Mucosa of rectum (tissue), 2 donors: Measurements from ENCODE around the gene FAM168B.

ENCODE experiments used
- H3K27ac ChIP-seq, 2 donors: one replicate each; pipeline ENCODE4 v1.7.0; 2013; ENCODE audit warnings: inconsistent platforms in 2 of 2, low read depth in 2 of 2, low read length in 2 of 2
- H3K27me3 ChIP-seq, 2 donors: one replicate each; pipeline ENCODE4 v1.7.0; 2013; ENCODE audit warnings: low read length in 2 of 2; ENCODE audit not compliant: control insufficient read depth in 2 of 2, insufficient read depth in 2 of 2
- H3K36me3 ChIP-seq, 2 donors: one replicate each; pipeline ENCODE4 v1.7.0; 2013; ENCODE audit warnings: low read length in 2 of 2; ENCODE audit not compliant: control insufficient read depth in 2 of 2, insufficient read depth in 2 of 2
- H3K4me1 ChIP-seq, 2 donors: one replicate each; pipeline ENCODE4 v1.7.0; 2013; ENCODE audit warnings: low read length in 2 of 2, mild to moderate bottlenecking in 1 of 2; ENCODE audit not compliant: control insufficient read depth in 2 of 2, insufficient read depth in 2 of 2
- H3K4me3 ChIP-seq, 2 donors: one replicate each; pipeline ENCODE4 v1.7.0; 2013; ENCODE audit warnings: low read length in 2 of 2
- H3K9ac ChIP-seq, 2 donors: one replicate each; pipeline ENCODE4 v1.7.0; 2013; ENCODE audit warnings: low read length in 2 of 2, low read depth in 1 of 2, mild to moderate bottlenecking in 1 of 2
- H3K9me3 ChIP-seq, 2 donors: one replicate each; pipeline ENCODE4 v1.7.0; 2013; ENCODE audit warnings: low read length in 2 of 2; ENCODE audit not compliant: control insufficient read depth in 2 of 2
- donor health status: healthy.
- donor health status: Normal muscosa, but diverticular disease.

FAM168B gene, protein sequence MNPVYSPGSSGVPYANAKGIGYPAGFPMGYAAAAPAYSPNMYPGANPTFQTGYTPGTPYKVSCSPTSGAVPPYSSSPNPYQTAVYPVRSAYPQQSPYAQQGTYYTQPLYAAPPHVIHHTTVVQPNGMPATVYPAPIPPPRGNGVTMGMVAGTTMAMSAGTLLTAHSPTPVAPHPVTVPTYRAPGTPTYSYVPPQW

DNA sequence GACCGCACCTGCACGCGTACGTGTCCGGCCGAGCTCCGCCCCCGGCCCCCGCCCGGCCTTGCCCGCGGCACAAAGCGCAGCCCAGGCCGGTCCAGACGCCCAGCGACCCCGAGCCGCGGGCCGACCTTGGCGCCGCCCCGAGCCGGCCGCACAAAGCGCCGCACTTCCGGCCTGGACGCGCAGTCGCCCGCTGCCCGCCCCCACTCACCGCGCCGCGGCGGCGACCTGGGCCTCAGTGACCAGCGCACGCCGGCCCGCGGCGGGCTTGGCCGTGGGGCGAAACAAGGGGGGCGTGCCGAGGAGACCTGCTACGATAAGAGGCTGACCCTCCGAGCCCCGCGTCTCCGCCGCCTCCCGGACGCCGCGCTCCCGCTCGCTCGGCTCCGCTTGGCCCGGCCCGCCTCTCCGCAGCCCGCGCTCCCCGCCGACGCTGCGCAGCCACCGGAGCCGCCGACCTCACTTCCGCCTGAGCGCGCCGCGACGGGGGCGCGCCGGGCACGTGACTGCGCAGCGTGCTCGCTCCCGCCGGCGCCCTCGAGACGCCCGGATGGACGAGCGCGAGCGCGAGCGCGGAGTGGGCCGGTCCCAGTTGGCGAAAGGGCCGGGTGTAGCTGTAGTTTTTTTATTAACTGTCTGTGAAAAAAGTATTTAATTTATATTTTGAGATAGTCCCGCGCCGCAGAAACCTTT, at the start of gene FAM168B:
FAM168B (minus strand) TSS at position 455 of the 690 bp plus-strand sequence. CDS start 10,814 bp downstream, outside the sequence.
- Histone ChIP-seq H3K27me3 (no peaks in the 10 kb centered on the region), H3K9me3 (no peaks in the 10 kb centered on the region), H3K4me3 (peak within 1 kb of the TSS; percentile 86 to 90), H3K9ac (peak within 1 kb of the TSS; percentile 84 to 97), H3K27ac (peak within 1 kb of the TSS; percentile 96 to 98), H3K36me3 (peaks cover 4 to 8% of the 10 kb centered on the region in 2 donors), H3K4me1 (peaks cover 3 to 8% of the 10 kb centered on the region in 2 donors)

DNA sequence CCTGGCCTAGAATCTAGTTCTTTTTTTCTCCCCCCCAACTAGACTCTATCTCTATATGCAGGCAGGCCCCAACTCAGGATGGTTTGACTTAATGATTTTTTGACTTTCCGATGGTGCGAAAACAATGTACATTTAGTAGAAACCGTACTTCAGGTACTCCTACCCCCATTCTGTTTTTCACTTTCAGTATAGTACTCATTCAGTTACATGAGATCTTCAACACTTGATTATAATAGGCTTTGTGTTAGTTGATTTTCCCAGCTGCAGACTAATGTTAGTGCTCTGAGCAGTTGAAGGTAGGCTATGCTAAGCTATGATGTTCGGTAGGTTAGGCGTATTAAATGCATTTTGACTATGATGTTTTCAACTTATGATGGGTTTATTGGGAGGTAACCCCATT, 49.6 kb upstream of the FAM168B start:
- Histone ChIP-seq H3K9me3 (no peaks in the 10 kb centered on the region), H3K27me3 (no peaks in the 10 kb centered on the region), H3K4me3 (no peak overlapping the region), H3K36me3 (peaks cover 45 to 65% of the 10 kb centered on the region in 2 donors), H3K9ac (no peak overlapping the region), H3K4me1 (no peaks in the 10 kb centered on the region), H3K27ac (no peak overlapping the region)

DNA sequence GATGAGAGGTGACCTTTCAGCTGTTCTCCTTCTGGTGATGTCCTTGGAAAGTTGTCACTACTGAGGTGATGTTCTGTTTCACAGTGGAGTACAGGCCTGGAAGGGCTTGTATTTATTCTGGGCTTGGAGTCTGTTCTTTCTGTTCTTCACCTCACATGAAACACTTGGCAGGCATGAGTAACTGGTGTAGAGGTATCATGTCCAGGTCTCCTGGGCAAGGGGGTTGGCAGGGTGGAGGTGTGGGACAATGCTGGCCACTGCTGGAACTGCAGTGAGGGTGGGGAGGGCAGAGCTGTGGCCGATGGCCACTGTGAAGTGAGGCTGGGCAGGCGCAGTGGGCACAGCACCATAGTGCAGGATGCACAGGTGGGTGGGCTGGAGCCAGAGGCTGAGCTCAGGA, 47.3 kb upstream of the FAM168B start:
- Histone ChIP-seq H3K4me3 (no peak overlapping the region), H3K36me3 (peaks cover 38 to 50% of the 10 kb centered on the region in 2 donors), H3K27me3 (no peaks in the 10 kb centered on the region), H3K4me1 (no peaks in the 10 kb centered on the region), H3K9me3 (no peaks in the 10 kb centered on the region), H3K27ac (no peak overlapping the region), H3K9ac (no peak overlapping the region)

DNA sequence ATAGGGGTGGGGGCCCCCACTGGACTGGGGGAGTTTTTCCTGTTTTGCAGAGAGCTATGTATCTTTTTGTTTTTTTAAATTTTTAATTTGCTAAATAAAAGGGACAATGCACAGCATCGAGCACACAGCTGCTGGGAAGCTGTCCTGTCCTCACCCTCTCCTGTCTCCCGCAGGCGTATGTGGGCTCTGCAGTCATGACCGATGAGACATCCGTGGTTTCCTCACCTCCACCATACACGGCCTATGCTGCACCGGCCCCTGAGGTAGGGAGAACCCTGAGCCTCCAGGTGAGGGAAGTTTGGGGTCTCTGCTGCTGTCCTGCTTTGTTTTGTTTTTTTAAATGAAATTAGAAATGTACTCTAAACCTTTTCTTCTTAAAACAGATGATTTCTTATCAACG, 39.5 kb upstream of the FAM168B start:
- Histone ChIP-seq H3K27me3 (no peaks in the 10 kb centered on the region), H3K4me1 (no peaks in the 10 kb centered on the region), H3K27ac (no peak overlapping the region), H3K36me3 (peaks cover 37 to 46% of the 10 kb centered on the region in 2 donors), H3K9ac (no peak overlapping the region), H3K4me3 (no peak overlapping the region), H3K9me3 (no peaks in the 10 kb centered on the region)

DNA sequence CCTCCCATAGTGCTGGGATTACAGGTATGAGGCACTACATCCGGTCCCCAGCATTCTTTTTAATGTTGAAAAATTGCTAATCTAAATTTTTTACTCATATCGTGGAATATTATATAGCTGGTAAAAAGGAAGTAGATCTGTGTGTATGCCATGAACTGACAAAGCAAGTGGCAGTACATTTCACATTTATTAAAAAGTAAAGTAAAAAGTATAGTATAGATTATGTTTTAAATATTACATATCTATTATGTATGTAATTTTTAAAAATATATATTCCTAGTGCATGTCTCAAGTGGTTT, 37.0 kb upstream of the FAM168B start:
- Histone ChIP-seq H3K4me1 (no peaks in the 10 kb centered on the region), H3K4me3 (no peak overlapping the region), H3K36me3 (peaks cover 51 to 63% of the 10 kb centered on the region in 2 donors), H3K27ac (no peak overlapping the region), H3K27me3 (no peaks in the 10 kb centered on the region), H3K9me3 (no peaks in the 10 kb centered on the region), H3K9ac (no peak overlapping the region)

DNA sequence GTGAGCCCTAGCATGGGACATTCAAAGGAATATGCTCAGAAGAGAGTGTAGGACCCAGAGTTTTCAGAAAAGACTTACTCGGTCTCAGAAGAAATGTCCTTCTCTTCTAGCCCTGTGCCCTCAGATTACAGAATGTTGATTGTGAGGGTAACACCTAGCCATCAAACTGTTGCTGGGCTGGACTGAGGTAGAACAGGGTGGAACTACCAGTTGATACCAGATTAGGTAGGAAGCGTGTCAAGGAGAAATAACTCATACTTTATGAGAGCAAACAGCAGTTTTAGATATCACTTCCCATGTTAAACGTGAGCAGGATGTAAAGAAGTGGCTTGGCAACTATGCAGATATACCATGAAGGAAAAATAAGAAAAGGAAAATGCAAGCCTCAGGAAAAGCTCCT, 34.7 kb upstream of the FAM168B start:
- no peaks in the 10 kb centered on the region for H3K27me3 ChIP-seq
- H3K27ac ChIP-seq = peak overlapping the region in 1 of 2 donors; percentile 69
- H3K9ac ChIP-seq = peak overlapping the region in 1 of 2 donors; percentile 36
- H3K4me1 ChIP-seq = no peaks in the 10 kb centered on the region
- no peak overlapping the region for H3K4me3 ChIP-seq
- H3K36me3 ChIP-seq = peaks cover 49 to 67% of the 10 kb centered on the region in 2 donors
- H3K9me3 ChIP-seq = no peaks in the 10 kb centered on the region

DNA sequence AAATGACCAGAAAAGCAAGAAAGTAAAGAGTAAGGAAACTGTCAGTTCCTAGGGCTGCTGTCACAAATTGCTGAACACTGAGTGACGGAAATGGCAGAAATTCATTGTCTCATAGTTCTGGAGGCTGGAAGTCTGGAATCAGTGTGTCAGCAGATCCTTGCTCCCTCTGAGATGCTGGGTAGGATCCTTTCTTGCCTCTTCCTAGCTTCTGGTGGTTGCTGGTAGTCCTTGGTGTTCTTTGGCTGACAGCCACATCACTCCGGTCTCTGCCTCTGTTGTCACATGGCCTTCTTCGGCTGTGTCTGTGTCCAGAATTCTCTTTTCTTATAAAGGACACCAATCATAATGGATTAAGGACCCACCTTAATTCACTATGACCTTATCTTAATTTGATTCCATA, 33.8 kb upstream of the FAM168B start:
- Histone ChIP-seq H3K27ac (peak overlapping the region in 1 of 2 donors; percentile 69), H3K4me1 (no peaks in the 10 kb centered on the region), H3K9me3 (no peaks in the 10 kb centered on the region), H3K36me3 (peaks cover 54 to 66% of the 10 kb centered on the region in 2 donors), H3K4me3 (no peak overlapping the region), H3K9ac (no peak overlapping the region), H3K27me3 (no peaks in the 10 kb centered on the region)

DNA sequence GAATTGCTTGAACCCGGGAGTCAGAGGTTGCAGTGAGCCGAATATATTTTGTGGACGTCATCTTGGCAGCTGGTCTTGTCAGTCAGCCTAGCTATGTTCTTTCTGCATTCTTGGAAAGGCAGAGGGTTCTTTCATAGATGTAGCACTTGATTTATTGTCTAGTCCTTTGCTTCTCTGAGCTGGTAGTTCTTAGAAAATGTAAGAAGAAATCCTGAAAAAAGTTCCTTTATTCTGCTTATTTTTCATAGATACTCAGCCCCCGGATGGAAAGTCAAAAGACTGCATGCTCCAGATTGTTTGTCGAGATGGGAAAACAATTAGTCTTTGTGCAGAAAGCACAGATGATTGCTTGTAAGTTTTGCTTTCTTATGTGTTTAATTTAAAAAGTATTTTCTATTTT, 33.2 kb upstream of the FAM168B start:
- H3K4me3 ChIP-seq = no peak overlapping the region
- H3K27me3 ChIP-seq = no peaks in the 10 kb centered on the region
- no peak overlapping the region for H3K9ac ChIP-seq
- no peaks in the 10 kb centered on the region for H3K4me1 ChIP-seq
- no peak overlapping the region for H3K27ac ChIP-seq
- H3K36me3 ChIP-seq = peaks cover 53 to 66% of the 10 kb centered on the region in 2 donors
- H3K9me3 ChIP-seq = no peaks in the 10 kb centered on the region

DNA sequence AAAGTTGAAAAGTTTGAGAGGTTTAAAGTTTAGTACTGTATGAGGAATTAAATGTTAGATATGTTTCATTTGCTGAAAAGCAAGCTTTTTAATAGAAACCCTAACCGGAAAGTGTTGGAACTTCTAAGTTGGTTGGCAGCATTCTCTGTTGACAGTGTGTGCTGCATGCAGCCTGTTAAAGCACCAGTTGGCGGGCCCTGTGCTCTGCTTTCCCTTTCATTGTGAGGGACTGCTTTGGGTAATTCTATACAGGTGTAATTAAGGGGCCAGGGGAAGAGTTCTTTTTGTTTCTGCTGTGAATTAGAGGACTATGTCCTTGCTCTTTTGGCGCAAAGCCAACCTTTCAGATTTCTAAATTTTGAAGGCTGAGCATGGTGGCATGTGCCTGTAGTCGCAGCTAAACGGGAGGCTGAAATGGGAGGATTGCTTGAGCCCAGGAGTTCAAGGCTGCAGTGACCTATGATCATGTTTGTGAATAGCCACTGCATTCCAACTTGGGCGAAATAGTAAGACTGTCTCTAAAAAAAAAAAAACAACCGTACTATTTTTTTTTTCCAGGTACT, 32.0 kb upstream of the FAM168B start:
- Histone ChIP-seq H3K9ac (no peak overlapping the region), H3K36me3 (peaks cover 44 to 55% of the 10 kb centered on the region in 2 donors), H3K4me3 (no peak overlapping the region), H3K9me3 (no peaks in the 10 kb centered on the region), H3K4me1 (peaks cover 3 to 4% of the 10 kb centered on the region in 2 donors), H3K27me3 (no peaks in the 10 kb centered on the region), H3K27ac (no peak overlapping the region)

DNA sequence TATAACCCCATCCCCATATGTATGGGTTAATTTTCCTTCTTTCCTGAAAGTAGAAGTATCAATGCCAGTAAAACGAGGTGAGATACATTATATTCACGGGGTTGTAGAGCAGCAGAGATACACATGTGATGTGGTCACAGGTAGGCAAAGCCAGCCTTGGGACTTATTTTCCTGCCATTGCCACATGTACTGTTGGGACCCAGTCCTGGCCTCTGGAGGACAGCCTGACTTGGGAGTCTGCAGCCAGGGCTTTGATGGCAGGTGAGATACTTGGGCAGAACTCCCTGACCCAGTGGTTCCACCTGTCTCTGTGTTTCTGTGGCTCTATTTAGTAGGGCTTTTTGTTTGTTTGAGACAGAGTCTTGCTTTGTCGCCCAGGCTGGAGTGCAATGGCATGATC, 29.9 kb upstream of the FAM168B start:
- Histone ChIP-seq H3K27ac (no peak overlapping the region), H3K36me3 (peaks cover 38% of the 10 kb centered on the region in 2 donors), H3K27me3 (no peaks in the 10 kb centered on the region), H3K9me3 (no peaks in the 10 kb centered on the region), H3K4me3 (no peak overlapping the region), H3K9ac (no peak overlapping the region), H3K4me1 (peaks cover 3 to 4% of the 10 kb centered on the region in 2 donors)
